Activated CD4-positive, alpha-beta T cell treated with anti-CD3 and anti-CD28 coated beads, Interleukin-2, amount 10 ng/mL, durations not matched to agents 7 days and 5 days (primary cell): ENCODE data around the gene AXIN2. TPM values are rescaled to one million over a fixed set of nuclear protein-coding genes. Genes with fewer than 3 reads are reported as not detected.

Source experiments
- CTCF ChIA-PET: fragments of 350-600 bp; sonication (Branson Sonifier 250); formaldehyde crosslinking; loops from one replicate; lab custom pipeline; 2021; ENCODE audit warnings: antibody characterized with exemption; lab: Charles Lee
- POLR2A ChIA-PET: fragments of 350-600 bp; sonication (Branson Sonifier 250); formaldehyde crosslinking; loops from one replicate; lab custom pipeline; 2021; ENCODE audit warnings: antibody characterized with exemption; lab: Charles Lee
- DNase-seq: peaks from one replicate; pipeline ENCODE4 v3.0.0-alpha.2; 2020
- H3K27ac Mint-ChIP-seq: one replicate; pipeline ENCODE4 v1.8.0; 2021; ENCODE audit warnings: mild to moderate bottlenecking, moderate library complexity, mixed read lengths
- H3K27me3 Mint-ChIP-seq: one replicate; pipeline ENCODE4 v1.8.0; 2021; ENCODE audit warnings: mixed read lengths
- H3K36me3 Mint-ChIP-seq: one replicate; pipeline ENCODE4 v1.8.0; 2021; ENCODE audit warnings: low read depth, mixed read lengths
- H3K4me1 Mint-ChIP-seq: one replicate; pipeline ENCODE4 v1.8.0; 2021; ENCODE audit warnings: mixed read lengths
- H3K4me3 Mint-ChIP-seq: one replicate; pipeline ENCODE4 v1.8.0; 2021; ENCODE audit warnings: mild to moderate bottlenecking, moderate library complexity, mixed read lengths
- H3K9me3 Mint-ChIP-seq: one replicate; pipeline ENCODE4 v1.8.0; 2021; ENCODE audit warnings: mixed read lengths
- total RNA-seq, 2 experiments: library from RNA; stranded (reverse); gene quantifications; one replicate each; pipeline ENCODE4 v1.2.3, GENCODE V29; 2021

AXIN2 gene
- total RNA-seq, 2 experiments from 2014 or later, result 12.7 to 13.4 TPM

DNA sequence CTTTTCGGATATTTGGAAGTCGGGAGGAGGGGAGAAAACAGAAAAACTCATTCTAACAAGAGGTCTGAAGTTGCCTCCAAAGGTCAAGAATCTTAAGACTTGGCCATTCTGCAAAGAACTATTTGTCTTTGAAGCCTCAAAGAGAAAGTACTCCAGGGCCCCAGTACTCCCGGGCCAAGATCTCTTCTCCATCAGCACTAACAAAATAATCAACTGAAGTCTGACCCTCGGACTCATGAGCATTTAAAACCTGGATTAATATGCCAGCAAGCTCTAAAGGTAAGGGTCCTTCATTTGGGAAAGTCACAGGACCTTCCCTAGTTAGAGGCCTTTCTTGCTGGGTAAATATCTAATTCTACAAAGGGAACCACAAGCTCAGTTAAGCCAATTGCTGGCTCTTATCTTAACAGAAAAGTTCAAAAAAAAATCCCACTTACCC, 4.5 kb downstream of the AXIN2 start:
- POLR2A ChIA-PET, result no interaction called here

DNA sequence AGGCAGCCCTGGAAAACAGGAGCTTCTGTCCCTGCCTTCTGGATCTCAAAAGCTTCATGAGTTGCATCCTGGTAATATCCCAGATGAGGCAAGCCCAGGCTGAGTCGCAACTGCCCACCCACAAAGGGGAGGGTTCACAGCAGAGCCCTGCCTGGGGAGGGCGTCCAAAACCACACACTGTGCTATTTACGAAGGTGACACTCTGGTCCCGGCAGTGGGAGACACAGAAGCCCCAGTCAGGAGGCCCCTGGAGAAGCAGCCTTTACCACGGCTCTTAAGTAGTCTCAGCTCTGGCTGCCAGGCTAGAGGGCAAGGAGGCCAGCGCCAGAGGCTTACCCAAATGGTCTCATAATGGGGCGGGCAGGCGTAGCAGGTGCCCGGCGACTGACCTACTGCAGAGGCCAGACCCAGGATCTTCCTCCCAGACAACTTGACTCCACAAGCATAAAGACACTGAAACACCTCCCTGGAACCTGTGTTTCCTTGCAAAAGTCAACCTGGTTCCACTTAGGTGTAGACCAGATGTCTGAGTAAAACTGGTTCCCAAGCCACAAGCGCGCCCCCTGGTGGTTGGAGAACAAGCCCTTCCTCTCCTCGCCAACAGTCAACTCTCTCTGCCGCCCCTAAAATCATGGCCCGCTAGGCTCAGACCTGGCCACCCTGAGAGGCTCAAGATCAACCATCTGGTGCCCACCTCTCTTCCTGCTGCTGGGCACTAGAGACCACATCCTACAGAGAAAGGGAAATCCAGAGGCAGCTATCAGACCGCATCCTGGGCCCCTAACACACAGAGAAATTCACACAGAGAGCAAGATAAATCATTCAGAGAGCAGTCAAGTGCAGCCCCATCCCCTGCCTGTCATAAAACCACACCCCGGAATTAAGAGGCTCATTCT, 5.2 kb downstream of the AXIN2 start:
- H3K36me3 Mint-ChIP-seq, result peaks cover 21% of the 10 kb centered on the region
- H3K4me3 Mint-ChIP-seq, result no peak overlapping the region
- DNase-seq, result peak; percentile 94
- CTCF ChIA-PET, result interaction anchor here (1.0 to 1.5 kb wide), 4 partner anchors 12 to 324 kb away, joined by 3 to 4 read pairs (median 4); no protein-coding TSS in a partner anchor
- peaks cover 16% of the 10 kb centered on the region for H3K27me3 Mint-ChIP-seq
- peaks cover 24% of the 10 kb centered on the region for H3K4me1 Mint-ChIP-seq
- no peaks in the 10 kb centered on the region for H3K9me3 Mint-ChIP-seq
- no peak overlapping the region for H3K27ac Mint-ChIP-seq
- POLR2A ChIA-PET, result no interaction called here

More for the DNA sequence above, 4.5 kb downstream of the AXIN2 start:
- no peak overlapping the region for H3K4me3 Mint-ChIP-seq
- CTCF ChIA-PET, result interaction anchor here (1.0 to 1.5 kb wide), 4 partner anchors 12 to 325 kb away, joined by 3 to 4 read pairs (median 4); no protein-coding TSS in a partner anchor
- peaks cover 16% of the 10 kb centered on the region for H3K27me3 Mint-ChIP-seq
- H3K36me3 Mint-ChIP-seq, result peaks cover 19% of the 10 kb centered on the region
- DNase-seq, result no peak
- no peak overlapping the region for H3K27ac Mint-ChIP-seq
- H3K4me1 Mint-ChIP-seq, result peaks cover 24% of the 10 kb centered on the region
- H3K9me3 Mint-ChIP-seq, result no peaks in the 10 kb centered on the region

DNA sequence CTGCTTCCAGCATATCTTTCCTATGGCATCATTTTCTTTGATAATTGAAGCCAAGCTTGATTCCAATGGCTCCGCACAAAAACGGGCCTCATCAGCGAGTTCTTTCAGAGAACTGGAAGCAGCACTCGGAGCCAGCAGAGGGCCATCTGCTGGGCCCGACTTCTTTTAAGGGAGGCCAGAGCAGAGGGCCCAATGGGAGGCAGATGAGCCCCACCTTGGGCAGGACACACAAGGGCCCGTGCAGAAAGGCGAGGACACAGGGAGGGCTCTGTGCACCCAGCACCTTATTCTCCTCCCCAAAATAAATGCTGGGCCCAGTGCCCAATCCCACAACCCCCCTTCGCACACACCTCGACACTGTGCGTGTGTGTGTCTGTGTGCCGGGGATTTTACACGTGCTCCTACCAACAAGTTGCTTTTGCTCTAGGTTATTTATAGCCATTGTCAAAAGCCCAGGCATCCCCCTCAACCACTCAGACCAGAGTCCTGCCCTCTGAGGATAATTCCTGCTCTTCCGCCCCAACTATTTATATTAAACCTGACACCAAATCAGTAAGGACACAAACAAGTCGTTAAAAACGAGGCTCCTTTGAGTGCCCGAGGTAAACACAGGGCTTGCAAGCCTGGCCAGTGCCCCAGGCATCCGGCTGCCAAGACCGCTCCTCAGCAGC, 6.8 kb downstream of the AXIN2 start:
- POLR2A ChIA-PET, result no interaction called here

DNA sequence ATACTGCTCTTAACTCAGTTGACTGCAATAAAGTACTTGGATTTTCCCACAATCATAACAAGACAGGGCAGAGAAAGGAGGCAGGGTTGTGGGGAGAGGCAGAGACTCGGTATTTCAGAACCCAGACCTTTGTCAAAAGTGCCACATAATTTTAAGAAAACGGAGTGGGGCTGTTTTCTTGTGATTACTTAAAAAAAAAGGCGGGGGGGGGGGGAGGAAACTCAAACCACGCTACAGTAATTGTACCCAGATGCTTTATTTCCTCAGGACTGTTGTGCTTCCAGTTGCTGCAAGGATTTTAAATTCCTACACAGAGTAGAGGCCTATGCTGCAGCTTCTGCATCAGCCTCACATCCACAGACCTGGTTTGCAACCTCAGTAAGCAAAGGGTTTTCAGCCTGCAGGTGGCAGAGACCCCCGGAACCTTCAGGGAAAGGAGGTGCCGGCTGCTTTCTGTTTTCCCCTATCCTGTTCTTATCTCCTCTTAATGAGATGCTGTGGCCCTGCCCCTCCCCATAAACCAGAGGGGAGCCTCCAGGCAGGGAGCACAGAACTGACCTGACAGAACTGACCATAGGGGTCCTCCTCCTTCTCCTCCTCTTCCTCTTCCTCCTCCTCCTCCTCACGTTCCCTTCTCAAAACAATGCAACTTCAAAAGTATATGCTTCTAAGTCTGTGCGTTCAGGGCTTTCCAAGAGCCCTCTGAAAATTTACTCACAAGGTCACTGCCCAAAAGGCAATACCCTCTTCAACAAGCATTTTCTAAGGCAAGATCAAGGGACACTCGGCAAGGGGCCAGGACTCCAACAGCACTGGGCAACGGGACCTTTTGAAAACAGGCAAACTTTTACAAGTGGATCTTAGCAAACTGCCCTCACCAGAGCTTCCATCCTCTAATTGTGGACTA, 7.5 kb downstream of the AXIN2 start:
- H3K9me3 Mint-ChIP-seq, result no peaks in the 10 kb centered on the region
- H3K36me3 Mint-ChIP-seq, result peaks cover 29% of the 10 kb centered on the region
- H3K27ac Mint-ChIP-seq, result peak overlapping the region; percentile 4
- H3K4me3 Mint-ChIP-seq, result peak overlapping the region; percentile 23
- H3K4me1 Mint-ChIP-seq, result peaks cover 19% of the 10 kb centered on the region
- H3K27me3 Mint-ChIP-seq, result peaks cover 10% of the 10 kb centered on the region
- POLR2A ChIA-PET, result no interaction called here
- CTCF ChIA-PET, result interaction anchor here (1.3 kb wide), 1 partner anchor 13 kb away, joined by 3 read pairs; no protein-coding TSS in a partner anchor
- DNase-seq, result no peak

More for the DNA sequence above, 6.8 kb downstream of the AXIN2 start:
- CTCF ChIA-PET, result interaction anchor here (0.9 kb wide), 1 partner anchor 267 kb away, joined by 3 read pairs; no protein-coding TSS in a partner anchor
- H3K4me1 Mint-ChIP-seq, result peaks cover 24% of the 10 kb centered on the region
- no peak overlapping the region for H3K4me3 Mint-ChIP-seq
- no peaks in the 10 kb centered on the region for H3K9me3 Mint-ChIP-seq
- H3K36me3 Mint-ChIP-seq, result peaks cover 26% of the 10 kb centered on the region
- H3K27ac Mint-ChIP-seq, result no peak overlapping the region
- peaks cover 16% of the 10 kb centered on the region for H3K27me3 Mint-ChIP-seq
- DNase-seq, result no peak

DNA sequence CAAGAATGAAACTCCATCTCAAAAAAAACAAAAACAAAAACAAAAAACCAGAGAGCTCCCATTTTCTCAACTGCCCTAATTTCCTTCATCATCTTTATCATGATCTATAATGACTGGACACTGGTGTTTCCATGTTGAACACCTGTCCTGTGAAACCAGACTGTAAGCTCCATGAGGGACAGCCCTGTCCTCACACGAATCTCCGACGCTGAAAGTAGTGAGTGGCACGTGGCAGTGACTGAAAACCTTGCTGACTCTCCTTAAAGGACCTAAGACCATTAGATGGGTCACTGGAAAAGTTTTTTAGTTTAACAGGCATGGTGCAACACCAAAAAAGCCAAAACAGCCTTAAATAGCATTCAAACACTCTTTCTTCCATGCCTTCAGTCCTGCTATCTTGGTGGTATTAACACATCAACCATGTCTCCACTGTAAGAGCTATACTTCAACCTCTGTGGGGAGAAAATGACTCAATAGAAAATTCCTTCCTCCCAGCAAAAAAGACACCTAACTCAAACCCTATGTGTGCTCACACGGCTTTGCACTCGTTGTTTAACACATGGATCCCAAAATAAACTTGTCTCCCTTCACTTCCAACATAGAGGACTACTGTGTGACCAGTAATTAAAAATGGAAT, 8.3 kb downstream of the AXIN2 start:
- Mint-ChIP-seq H3K27me3 (peaks cover 6% of the 10 kb centered on the region), H3K4me1 (peaks cover 21% of the 10 kb centered on the region), H3K9me3 (no peaks in the 10 kb centered on the region), H3K36me3 (peaks cover 34% of the 10 kb centered on the region), H3K4me3 (peak overlapping the region; percentile 23), H3K27ac (no peak overlapping the region)
- POLR2A ChIA-PET, result no interaction called here
- CTCF ChIA-PET, result interaction anchor here (1.3 kb wide), 1 partner anchor 13 kb away, joined by 3 read pairs; no protein-coding TSS in a partner anchor
- no peak for DNase-seq

DNA sequence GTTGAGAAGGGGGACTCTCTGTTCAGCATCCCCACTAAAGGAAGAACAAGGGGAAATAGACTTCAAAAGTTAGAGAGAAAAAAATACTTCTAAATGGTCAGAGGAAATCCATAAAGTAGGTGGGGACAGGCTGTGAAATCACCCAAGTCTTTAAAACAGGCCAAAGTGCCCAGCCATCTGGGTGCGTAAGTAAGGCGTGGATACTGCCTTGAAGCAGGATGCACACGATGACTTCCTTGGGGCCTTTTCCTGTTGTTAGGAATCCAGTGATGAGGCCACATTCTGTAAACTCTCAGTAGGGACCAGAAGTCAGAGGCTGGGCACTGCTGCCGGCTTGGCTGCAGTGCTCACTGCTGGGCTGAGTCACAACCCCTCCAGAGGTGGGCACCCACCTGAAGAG, 9.2 kb downstream of the AXIN2 start:
- Mint-ChIP-seq H3K27me3 (peaks cover 6% of the 10 kb centered on the region), H3K9me3 (no peaks in the 10 kb centered on the region), H3K4me3 (no peak overlapping the region), H3K27ac (no peak overlapping the region), H3K4me1 (peaks cover 27% of the 10 kb centered on the region), H3K36me3 (peaks cover 41% of the 10 kb centered on the region)
- DNase-seq, result no peak
- ChIA-PET POLR2A (no interaction called here), CTCF (interaction anchor here (1.3 kb wide), 1 partner anchor 12 kb away, joined by 3 read pairs; no protein-coding TSS in a partner anchor)

DNA sequence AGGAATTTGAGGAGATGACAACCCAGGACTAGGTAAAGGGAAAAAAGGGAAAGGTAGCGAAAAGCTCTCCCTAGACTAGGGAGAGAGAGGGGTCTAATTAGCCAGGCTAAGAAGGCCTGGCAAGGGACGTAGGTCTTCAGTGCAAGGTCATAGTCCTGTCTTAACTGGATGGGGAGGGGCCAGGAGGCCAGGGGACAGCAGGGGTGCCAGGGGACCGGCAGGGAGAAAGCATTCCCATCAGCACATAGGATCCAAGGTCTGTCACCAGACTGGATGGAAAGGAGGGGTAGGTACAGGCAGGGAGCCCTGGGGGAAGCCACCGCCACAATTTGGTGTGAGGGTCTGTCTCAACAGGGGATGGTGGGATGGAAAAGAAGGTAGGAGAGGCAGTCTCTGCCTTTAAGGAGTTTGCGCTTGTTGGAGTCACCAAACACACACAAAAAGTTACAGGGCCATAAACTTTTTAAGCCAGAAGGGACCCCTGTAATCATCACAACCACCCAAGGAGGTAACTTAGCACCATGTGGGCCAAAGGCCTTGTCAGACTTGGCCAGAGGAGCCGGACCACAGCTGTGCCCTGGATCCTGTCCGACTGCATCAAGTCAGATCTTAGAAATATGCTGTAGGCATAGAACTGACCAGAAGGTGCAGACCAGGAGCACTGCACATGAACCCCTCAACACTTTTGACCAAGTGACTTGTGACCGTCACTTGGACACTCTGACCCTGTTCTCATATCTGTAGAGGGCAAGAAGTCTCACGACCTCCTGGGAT, 10.0 kb downstream of the AXIN2 start:
- CTCF ChIA-PET, result interaction anchor here (0.5 kb wide), 1 partner anchor 25 kb away, joined by 3 read pairs; no protein-coding TSS in a partner anchor
- Mint-ChIP-seq H3K27me3 (peaks cover 6% of the 10 kb centered on the region), H3K9me3 (no peaks in the 10 kb centered on the region), H3K27ac (no peak overlapping the region), H3K36me3 (peaks cover 42% of the 10 kb centered on the region), H3K4me1 (peaks cover 31% of the 10 kb centered on the region), H3K4me3 (no peak overlapping the region)
- DNase-seq, result no peak
- POLR2A ChIA-PET, result no interaction called here

DNA sequence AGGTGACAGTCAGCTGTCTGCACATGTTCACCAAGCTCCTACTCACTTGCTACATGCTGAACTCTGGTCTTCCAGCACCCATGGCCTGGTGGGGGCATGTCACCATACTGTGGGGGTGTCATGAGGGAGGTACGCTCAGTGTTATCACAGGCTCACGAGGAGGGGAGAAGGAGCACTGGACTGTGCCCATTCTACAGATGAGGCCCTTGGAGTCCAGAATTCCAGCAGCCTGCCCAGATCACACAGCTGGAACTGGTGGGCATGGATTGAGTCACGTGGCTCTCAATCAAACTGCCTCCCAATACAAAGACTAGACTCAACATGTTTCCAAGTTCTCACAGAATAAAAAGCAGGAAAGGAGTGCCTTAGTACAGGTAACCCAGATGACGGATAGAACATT, 10.7 kb downstream of the AXIN2 start:
- H3K9me3 Mint-ChIP-seq, result no peaks in the 10 kb centered on the region
- ChIA-PET CTCF (interaction anchor here (0.5 to 1.2 kb wide), 2 partner anchors 11 to 24 kb away, joined by 3 read pairs; no protein-coding TSS in a partner anchor), POLR2A (no interaction called here)
- H3K4me3 Mint-ChIP-seq, result no peak overlapping the region
- peaks cover 45% of the 10 kb centered on the region for H3K36me3 Mint-ChIP-seq
- DNase-seq, result no peak
- H3K27ac Mint-ChIP-seq, result no peak overlapping the region
- H3K4me1 Mint-ChIP-seq, result peaks cover 31% of the 10 kb centered on the region
- H3K27me3 Mint-ChIP-seq, result peaks cover 6% of the 10 kb centered on the region

DNA sequence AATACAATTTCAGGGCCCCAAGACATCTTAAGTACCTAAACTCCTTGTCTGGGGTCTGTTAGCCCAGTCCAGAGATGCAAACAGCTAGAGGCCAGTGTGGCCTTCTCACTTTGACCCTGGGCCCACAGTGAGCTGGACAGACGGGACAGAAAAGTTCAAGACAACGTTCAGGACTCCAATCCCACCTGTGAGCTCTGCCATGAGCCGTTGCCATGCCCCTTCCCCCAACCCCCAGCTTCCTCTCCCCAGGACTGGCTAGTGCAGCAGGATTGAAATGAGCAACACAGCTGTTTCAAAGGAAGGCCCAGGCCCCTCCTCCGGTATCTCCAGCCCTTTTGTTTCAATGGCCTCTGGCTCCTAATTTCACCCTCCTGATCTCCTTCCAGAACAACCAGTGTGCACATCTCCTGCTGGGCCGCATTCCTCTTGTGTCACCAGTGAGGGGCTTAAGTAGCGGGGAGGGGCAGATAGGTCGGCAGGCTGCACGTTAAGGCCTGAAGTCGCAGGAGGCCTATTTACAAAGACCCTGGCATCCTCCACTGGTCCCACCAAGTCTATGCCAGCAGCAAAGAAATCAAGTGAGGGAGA, 11.3 kb downstream of the AXIN2 start:
- POLR2A ChIA-PET, result no interaction called here
- CTCF ChIA-PET, result interaction anchor here (1.2 kb wide), 1 partner anchor 11 kb away, joined by 3 read pairs; no protein-coding TSS in a partner anchor
- no peak for DNase-seq
- H3K4me3 Mint-ChIP-seq, result no peak overlapping the region
- H3K9me3 Mint-ChIP-seq, result no peaks in the 10 kb centered on the region
- peaks cover 45% of the 10 kb centered on the region for H3K36me3 Mint-ChIP-seq
- peaks cover 31% of the 10 kb centered on the region for H3K4me1 Mint-ChIP-seq
- H3K27me3 Mint-ChIP-seq, result peaks cover 6% of the 10 kb centered on the region
- H3K27ac Mint-ChIP-seq, result no peak overlapping the region

DNA sequence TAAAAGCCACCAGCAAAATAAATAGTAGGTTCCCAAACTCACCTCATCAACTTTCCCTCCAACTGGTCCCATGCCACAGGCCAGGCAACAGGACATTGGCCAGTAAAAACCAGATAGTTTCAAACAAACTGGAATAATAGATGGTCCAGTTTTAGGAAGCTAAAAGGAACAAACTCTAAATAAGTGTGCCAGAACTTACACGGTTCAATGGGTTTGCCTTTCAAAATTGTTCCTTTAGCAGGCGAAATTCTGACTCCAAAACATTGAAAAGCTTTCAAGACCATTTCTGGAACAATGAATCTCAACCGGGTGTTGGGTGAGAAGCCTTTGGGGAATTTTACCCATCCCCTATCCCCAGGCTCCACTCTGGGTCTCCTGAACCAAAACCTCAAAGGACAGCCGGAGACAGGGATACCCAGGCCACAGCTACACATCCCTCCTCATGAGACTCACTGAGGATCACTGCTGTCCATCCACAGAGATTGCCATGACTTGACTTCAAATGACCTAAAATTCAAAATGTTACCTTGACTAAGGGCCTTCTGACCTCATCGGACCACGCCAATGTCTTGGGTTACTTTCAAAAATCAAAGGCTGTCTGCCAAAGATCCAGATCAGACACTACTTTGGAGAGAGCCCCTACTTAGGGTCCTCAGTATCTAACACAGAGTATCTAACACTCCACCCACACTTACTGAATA, 13.0 kb downstream of the AXIN2 start:
- DNase-seq, result no peak
- Mint-ChIP-seq H3K9me3 (no peaks in the 10 kb centered on the region), H3K4me3 (no peak overlapping the region), H3K36me3 (peaks cover 42% of the 10 kb centered on the region), H3K27ac (no peak overlapping the region), H3K27me3 (peaks cover 2% of the 10 kb centered on the region), H3K4me1 (peaks cover 22% of the 10 kb centered on the region)
- ChIA-PET CTCF (no interaction called here), POLR2A (no interaction called here)
